ENCODE data around the gene CCDC9. TPM values are rescaled to one million over a fixed set of nuclear protein-coding genes. Genes with fewer than 3 reads are reported as not detected.
A peak's percentile ranks its signal among the peaks of the same experiment; 100 is the strongest.
"Not testable (repeated sequence)": the region's sequence is repeated elsewhere in the genome, so short reads cannot be mapped to it uniquely, and the experiment has no call there.

Gene CCDC9
- total RNA-seq, 1 donor from 2014 or later, result 16.3 TPM

- DNase-seq, result no peak
- intact Hi-C loops (cut with DNase I), result no loop called here
- ATAC-seq (ENCODE audit: poor library complexity), result no peak
Measured at GRCh38 chr19:47230921-47231214, 25.5 kb upstream of the CCDC9 start, which contains the start of gene BBC3. Gene BBC3 (minus strand): TSS chr19:47231199. CDS start chr19:47228431, 2,768 bp downstream.

GRCh38 chr19:47231215-47232054 is 24.9 kb upstream of the CCDC9 start:
- intact Hi-C loops (cut with DNase I), result no loop called here
- peak; percentile 46 for ATAC-seq (ENCODE audit: poor library complexity)
- DNase-seq, result peak; percentile 93

GRCh38 chr19:47232422-47233211 is 23.7 kb upstream of the CCDC9 start:
- ATAC-seq (ENCODE audit: poor library complexity) (no peak), DNase-seq (no peak)
- intact Hi-C loops (cut with DNase I), result no loop called here

GRCh38 chr19:47236072-47236675 is 20.2 kb upstream of the CCDC9 start:
- intact Hi-C loops (cut with DNase I), result no loop called here
- ATAC-seq (ENCODE audit: poor library complexity), result no peak
- no peak for DNase-seq

- intact Hi-C loops (cut with DNase I), result no loop called here
- DNase-seq (no peak), ATAC-seq (ENCODE audit: poor library complexity) (no peak)
Measured at GRCh38 chr19:47239152-47239551, 17.2 kb upstream of the CCDC9 start.

GRCh38 chr19:47239610-47240296 is 16.6 kb upstream of the CCDC9 start:
- intact Hi-C loops (cut with DNase I), result loop anchor here (10.0 kb wide), 1 partner anchor 45 kb away; no protein-coding TSS in a partner anchor
- DNase-seq (no peak), ATAC-seq (ENCODE audit: poor library complexity) (no peak)

GRCh38 chr19:47240556-47240955 is 15.8 kb upstream of the CCDC9 start:
- DNase-seq (no peak), ATAC-seq (ENCODE audit: poor library complexity) (no peak)
- intact Hi-C loops (cut with DNase I), result loop anchor here (10.0 kb wide), 1 partner anchor 46 kb away; no protein-coding TSS in a partner anchor

- peak; percentile 72 for DNase-seq
- peak; percentile 2 for ATAC-seq (ENCODE audit: poor library complexity)
- intact Hi-C loops (cut with DNase I), result loop anchor here (10.0 kb wide), 1 partner anchor 46 kb away; no protein-coding TSS in a partner anchor
Measured at GRCh38 chr19:47240996-47241918, 15.1 kb upstream of the CCDC9 start.

- intact Hi-C loops (cut with DNase I), result loop anchor here (10.0 kb wide), 1 partner anchor 47 kb away; no protein-coding TSS in a partner anchor
Measured at GRCh38 chr19:47241919-47242577, 14.3 kb upstream of the CCDC9 start.

GRCh38 chr19:47243364-47243775 is 13.0 kb upstream of the CCDC9 start:
- ATAC-seq (ENCODE audit: poor library complexity) (no peak), DNase-seq (no peak)
- intact Hi-C loops (cut with DNase I), result loop anchor here (10.0 kb wide), 1 partner anchor 49 kb away; no protein-coding TSS in a partner anchor

More at GRCh38 chr19:47241919-47242577, 14.3 kb upstream of the CCDC9 start:
- ATAC-seq (ENCODE audit: poor library complexity), result no peak
- no peak for DNase-seq

GRCh38 chr19:47243776-47244547 is 12.4 kb upstream of the CCDC9 start:
- ATAC-seq (ENCODE audit: poor library complexity), result peak; percentile 95
- intact Hi-C loops (cut with DNase I), result loop anchor here (2.0 to 10.0 kb wide), 3 partner anchors 33 to 93 kb away; no protein-coding TSS in a partner anchor
- DNase-seq, result peak; percentile 94

- intact Hi-C loops (cut with DNase I), result loop anchor here (10.0 kb wide), 1 partner anchor 53 kb away; no protein-coding TSS in a partner anchor
- DNase-seq, result peak; percentile 87
- ATAC-seq (ENCODE audit: poor library complexity), result peak; percentile 44
Measured at GRCh38 chr19:47247308-47247990, 8.9 kb upstream of the CCDC9 start.

- ATAC-seq (ENCODE audit: poor library complexity); DNase-seq; intact Hi-C loops (cut with DNase I): not testable (repeated sequence)
Measured at GRCh38 chr19:47253016-47253415, 3.3 kb upstream of the CCDC9 start.

- no peak for ATAC-seq (ENCODE audit: poor library complexity)
Measured at GRCh38 chr19:47253467-47253881, 2.9 kb upstream of the CCDC9 start.

GRCh38 chr19:47253970-47254369 is 2.4 kb upstream of the CCDC9 start:
- intact Hi-C loops (cut with DNase I), result no loop called here
- no peak for DNase-seq
- no peak for ATAC-seq (ENCODE audit: poor library complexity)

More at GRCh38 chr19:47253467-47253881, 2.9 kb upstream of the CCDC9 start:
- DNase-seq, result no peak
- intact Hi-C loops (cut with DNase I), result no loop called here

Measured in Right ventricle myocardium superior (tissue), 1 donor.